GM13976 (cell line): ENCODE results near the gene OR10AD1.
A peak's percentile ranks its signal among the peaks of the same experiment; 100 is the strongest.

ENCODE experiments used
- DNase-seq: peaks from one replicate; pipeline ENCODE4 v3.0.0; 2012; ENCODE audit warnings: low spot score
- in situ Hi-C: fragments of 300-500 bp; cut with MboI; formaldehyde crosslinking; loops from one replicate; pipeline ENCODE4 v1.12.0; 2022; ENCODE audit warnings: low sequenced_read_pairs, mixed read lengths, inconsistent platforms; ENCODE audit not compliant: unreplicated experiment
- TF ChIP-seq, protein P1 (sequence below): IDR thresholded peaks from 2 replicates; pipeline ENCODE4 v1.5.1; 2012; ENCODE audit warnings: borderline replicate concordance, mild to moderate bottlenecking; ENCODE audit not compliant: insufficient read depth; ENCODE audit errors: extremely low read depth, missing control alignments, control extremely low read depth

Gene OR10AD1

DNA sequence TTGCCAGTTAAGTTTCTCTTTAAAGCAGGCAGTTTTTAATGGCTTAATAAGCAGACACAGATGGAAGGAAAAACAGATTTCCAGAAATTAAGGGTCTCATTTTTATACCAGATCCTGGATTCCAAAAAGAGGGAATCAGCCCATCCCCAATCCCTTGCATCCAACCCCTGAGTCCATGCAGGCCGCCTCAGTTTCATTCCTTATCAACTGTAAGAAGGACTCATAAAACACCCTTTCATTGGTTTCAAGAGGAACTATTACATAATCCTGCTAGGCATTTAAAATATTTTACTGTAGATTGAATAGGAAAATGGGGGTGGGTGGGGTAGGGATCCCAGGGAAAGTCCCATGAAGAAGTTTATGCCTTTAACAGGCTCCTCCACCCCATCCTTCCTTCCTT is 10.2 kb downstream of the OR10AD1 start:
- TF ChIP-seq, protein P1, sequence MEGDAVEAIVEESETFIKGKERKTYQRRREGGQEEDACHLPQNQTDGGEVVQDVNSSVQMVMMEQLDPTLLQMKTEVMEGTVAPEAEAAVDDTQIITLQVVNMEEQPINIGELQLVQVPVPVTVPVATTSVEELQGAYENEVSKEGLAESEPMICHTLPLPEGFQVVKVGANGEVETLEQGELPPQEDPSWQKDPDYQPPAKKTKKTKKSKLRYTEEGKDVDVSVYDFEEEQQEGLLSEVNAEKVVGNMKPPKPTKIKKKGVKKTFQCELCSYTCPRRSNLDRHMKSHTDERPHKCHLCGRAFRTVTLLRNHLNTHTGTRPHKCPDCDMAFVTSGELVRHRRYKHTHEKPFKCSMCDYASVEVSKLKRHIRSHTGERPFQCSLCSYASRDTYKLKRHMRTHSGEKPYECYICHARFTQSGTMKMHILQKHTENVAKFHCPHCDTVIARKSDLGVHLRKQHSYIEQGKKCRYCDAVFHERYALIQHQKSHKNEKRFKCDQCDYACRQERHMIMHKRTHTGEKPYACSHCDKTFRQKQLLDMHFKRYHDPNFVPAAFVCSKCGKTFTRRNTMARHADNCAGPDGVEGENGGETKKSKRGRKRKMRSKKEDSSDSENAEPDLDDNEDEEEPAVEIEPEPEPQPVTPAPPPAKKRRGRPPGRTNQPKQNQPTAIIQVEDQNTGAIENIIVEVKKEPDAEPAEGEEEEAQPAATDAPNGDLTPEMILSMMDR = no peak
- in situ Hi-C loops = no loop called here
- DNase-seq = no peak

DNA sequence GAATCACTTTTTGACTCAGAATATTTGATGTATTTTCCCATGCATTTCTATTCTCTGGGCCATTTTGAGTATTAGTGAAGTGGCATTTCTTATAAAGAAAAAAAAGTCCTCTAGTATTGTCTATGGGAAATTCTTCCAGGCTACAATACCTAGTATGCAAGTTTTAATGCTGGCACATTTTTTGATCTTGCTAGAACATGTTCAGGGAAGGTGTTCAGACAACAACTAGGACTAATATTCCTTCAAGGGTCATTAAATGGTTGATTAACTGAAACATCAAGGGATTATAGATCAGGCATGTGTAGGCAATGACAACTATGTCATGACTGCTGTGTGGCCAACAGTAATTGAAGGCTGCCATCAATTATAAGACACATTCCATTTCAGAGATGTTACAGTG is 12.0 kb downstream of the OR10AD1 start:
- in situ Hi-C loops = no loop called here
- TF ChIP-seq, protein P1 = no peak
- DNase-seq = no peak

DNA sequence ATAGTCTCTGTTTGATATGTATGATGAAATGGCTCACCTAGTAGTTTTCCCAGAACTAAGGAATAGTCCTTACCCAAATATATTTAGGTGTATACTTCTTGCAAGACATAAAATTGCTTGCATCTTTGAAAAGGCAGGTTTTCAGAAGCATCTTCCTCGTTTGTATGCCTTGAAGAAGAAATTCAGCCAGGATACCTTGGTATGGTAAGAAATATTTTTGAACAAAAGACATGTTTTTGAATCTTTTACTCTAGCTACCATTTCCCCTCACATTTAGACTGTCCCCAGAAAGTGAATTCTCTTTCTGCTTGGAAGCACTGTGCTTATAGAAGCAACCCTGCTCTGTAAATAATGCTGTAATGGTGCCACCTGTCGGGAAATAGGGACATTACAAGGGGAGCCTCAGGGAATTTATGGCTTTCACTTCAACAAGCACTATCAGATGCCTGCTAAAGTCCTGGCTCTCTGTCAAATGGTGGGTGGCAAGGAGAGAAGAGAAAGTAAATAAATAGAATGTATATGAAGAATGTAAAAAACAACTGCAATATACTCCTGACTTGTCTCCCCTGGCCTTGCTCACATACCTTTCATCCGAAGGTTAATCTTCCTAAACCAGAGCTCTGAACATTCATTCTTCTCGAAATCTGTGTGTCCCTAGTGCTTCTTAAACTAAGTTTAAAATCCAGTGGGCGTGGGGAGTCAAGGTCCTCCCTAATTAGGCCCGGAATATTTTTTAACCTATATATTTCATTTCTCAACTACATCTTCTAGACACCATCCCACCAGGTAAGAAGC is 13.6 kb downstream of the OR10AD1 start:
- in situ Hi-C loops = no loop called here
- peak; percentile 60 for DNase-seq
- TF ChIP-seq, protein P1 = peak; percentile 79

GRCh38 chr12:48187916-48188695 is 15.0 kb downstream of the OR10AD1 start:
- no peak for DNase-seq
- in situ Hi-C loops = no loop called here
- TF ChIP-seq, protein P1 = no peak

DNA sequence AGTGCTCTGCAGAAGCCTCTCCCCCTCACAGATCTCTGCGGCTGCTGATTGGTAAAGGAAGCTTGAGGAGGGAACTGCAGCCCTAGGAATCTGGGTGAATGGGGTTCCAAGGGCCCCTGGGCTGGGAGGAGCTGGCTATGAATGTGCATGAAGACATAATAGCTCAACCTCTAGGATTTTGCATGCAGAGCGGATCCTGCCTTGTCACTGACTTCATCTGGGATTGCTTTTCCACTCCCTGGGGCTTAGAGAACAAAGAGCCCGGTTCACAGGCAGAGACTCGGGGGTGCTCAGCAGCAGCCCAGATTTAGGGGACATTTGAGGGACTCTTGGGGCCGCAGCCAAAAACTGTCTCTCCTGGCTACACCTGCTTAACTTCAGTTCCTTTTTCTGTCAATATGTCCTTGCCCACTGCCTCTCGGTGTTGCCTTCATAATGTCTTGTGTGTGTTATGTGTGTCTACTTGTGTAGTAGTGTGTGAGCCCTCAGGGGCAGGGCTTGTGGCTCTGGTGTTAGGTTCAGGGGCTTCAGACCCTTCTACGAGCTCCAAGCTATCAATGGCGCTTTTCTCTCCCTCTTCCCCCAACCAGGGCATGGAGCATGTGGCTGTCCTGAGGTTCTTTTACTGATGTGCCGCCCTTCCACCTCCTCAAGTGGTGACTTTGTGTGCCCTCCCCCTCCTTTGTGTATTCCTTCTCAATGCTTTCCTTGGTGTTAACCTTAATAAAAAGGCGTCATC is 17.7 kb downstream of the OR10AD1 start:
- peak; percentile 32 for DNase-seq
- TF ChIP-seq, protein P1 = no peak
- in situ Hi-C loops = no loop called here

DNA sequence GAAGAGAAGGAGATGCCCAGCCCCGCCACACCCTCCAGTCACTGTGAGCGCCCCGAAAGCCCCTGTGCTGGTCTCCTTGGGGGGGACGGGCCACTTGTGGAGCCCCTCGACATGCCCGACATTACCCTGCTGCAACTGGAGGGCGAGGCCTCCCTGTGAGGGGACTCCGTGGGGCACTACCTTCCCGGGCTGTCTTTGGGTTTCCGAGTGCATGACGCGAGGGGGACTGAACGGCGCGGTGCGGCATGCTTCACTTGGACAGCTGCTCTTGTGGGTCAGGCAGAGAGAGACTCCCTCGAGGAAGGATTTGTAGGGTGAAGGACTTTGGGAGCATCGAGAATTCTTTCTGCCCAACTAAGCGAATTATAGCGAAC is 18.6 kb downstream of the OR10AD1 start:
- in situ Hi-C loops = no loop called here
- DNase-seq = peak; percentile 26
- TF ChIP-seq, protein P1 = no peak
